WTC11 (cell line): ENCODE measurements around the gene TMEM184A. TPM values are rescaled to one million over a fixed set of nuclear protein-coding genes. Genes with fewer than 3 reads are reported as not detected.

Source experiments
- ATAC-seq: fragments of 200-7000 bp; cut with Tn5 transposase; 2 replicates; pipeline ENCODE4 v1.10.0; 2021; ENCODE audit warnings: mild to moderate bottlenecking, moderate library complexity
- CTCF ChIA-PET: fragments of 300-600 bp; sonication (Branson Sonifier 250); formaldehyde crosslinking; loops from one replicate; lab custom pipeline; 2021; ENCODE audit warnings: antibody characterized with exemption; lab: Charles Lee
- POLR2A ChIA-PET: fragments of 350-600 bp; sonication (Branson Sonifier 250); formaldehyde crosslinking; loops from one replicate; lab custom pipeline; 2021; ENCODE audit warnings: antibody characterized with exemption; lab: Charles Lee
- DNase-seq: peaks from one replicate; pipeline ENCODE4 v3.0.0; 2021; ENCODE audit warnings: low spot score
- H3K27ac Mint-ChIP-seq: 2 replicates; pipeline ENCODE4 v1.8.0; 2021; ENCODE audit warnings: mixed read lengths
- H3K27me3 Mint-ChIP-seq: 2 replicates; pipeline ENCODE4 v1.8.0; 2021; ENCODE audit warnings: low read depth, mild to moderate bottlenecking, moderate library complexity, mixed read lengths
- H3K36me3 Mint-ChIP-seq: 2 replicates; pipeline ENCODE4 v1.8.0; 2021; ENCODE audit warnings: mixed read lengths
- H3K4me1 Mint-ChIP-seq: 2 replicates; pipeline ENCODE4 v1.8.0; 2022; ENCODE audit warnings: mixed read lengths
- H3K4me3 Mint-ChIP-seq: 2 replicates; pipeline ENCODE4 v1.8.0; 2021; ENCODE audit warnings: mild to moderate bottlenecking, moderate library complexity, mixed read lengths
- H3K9me3 Mint-ChIP-seq: 2 replicates; pipeline ENCODE4 v1.8.0; 2021; ENCODE audit warnings: mixed read lengths
- ATF2 ChIP-seq: sonication (generic); formaldehyde crosslinking; IDR thresholded peaks from 2 replicates; pipeline ENCODE4 v1.8.1; 2022; ENCODE audit warnings: low read depth, missing genetic modification reagents, borderline replicate concordance
- CBFB ChIP-seq: sonication (generic); formaldehyde crosslinking; IDR thresholded peaks from 2 replicates; pipeline ENCODE4 v1.8.1; 2022; ENCODE audit warnings: mild to moderate bottlenecking, low read depth, missing genetic modification reagents
- CDX4 ChIP-seq: fragments of 250-450 bp; sonication (Bioruptor Pico); IDR thresholded peaks from 2 replicates; pipeline ENCODE4 v1.9.0; 2021; ENCODE audit warnings: moderate library complexity, mild to moderate bottlenecking, inconsistent platforms, borderline replicate concordance
- E2F1 ChIP-seq: sonication (generic); formaldehyde crosslinking; IDR thresholded peaks from 2 replicates; pipeline ENCODE4 v1.8.0; 2022; ENCODE audit warnings: mild to moderate bottlenecking, missing genetic modification reagents
- E2F5 ChIP-seq: sonication (generic); formaldehyde crosslinking; IDR thresholded peaks from 2 replicates; pipeline ENCODE4 v1.8.1; 2022; ENCODE audit warnings: mild to moderate bottlenecking, moderate library complexity, missing genetic modification reagents
- GRHL2 ChIP-seq: fragments of 250-450 bp; sonication (Bioruptor Pico); IDR thresholded peaks from 2 replicates; pipeline ENCODE4 v1.8.0; 2022; ENCODE audit warnings: mild to moderate bottlenecking, moderate library complexity; ENCODE audit not compliant: insufficient replicate concordance, severe bottlenecking
- HMGA2 ChIP-seq: fragments of 250-450 bp; sonication (Bioruptor Pico); IDR thresholded peaks from 2 replicates; pipeline ENCODE4 v1.4.0; 2021; ENCODE audit warnings: mild to moderate bottlenecking, moderate library complexity
- JAZF1 ChIP-seq: fragments of 250-450 bp; sonication (Bioruptor Pico); IDR thresholded peaks from 2 replicates; pipeline ENCODE4 v1.9.0; 2021; ENCODE audit warnings: moderate library complexity, mild to moderate bottlenecking, inconsistent platforms
- NFATC4 ChIP-seq: fragments of 250-450 bp; sonication (Bioruptor Pico); IDR thresholded peaks from 2 replicates; pipeline ENCODE4 v1.9.0; 2021; ENCODE audit warnings: mild to moderate bottlenecking
- NFE2L1 ChIP-seq: sonication (generic); formaldehyde crosslinking; IDR thresholded peaks from 2 replicates; pipeline ENCODE4 v1.8.1; 2023; ENCODE audit warnings: missing genetic modification reagents
- OVOL2 ChIP-seq: fragments of 250-450 bp; sonication (Bioruptor Pico); IDR thresholded peaks from 2 replicates; pipeline ENCODE4 v1.9.0; 2021; ENCODE audit warnings: mild to moderate bottlenecking, borderline replicate concordance
- PREB ChIP-seq: sonication (generic); formaldehyde crosslinking; IDR thresholded peaks from 2 replicates; pipeline ENCODE4 v1.8.1; 2022; ENCODE audit warnings: mild to moderate bottlenecking, missing genetic modification reagents, moderate library complexity, borderline replicate concordance
- TEAD4 ChIP-seq: sonication (generic); formaldehyde crosslinking; IDR thresholded peaks from 2 replicates; pipeline ENCODE4 v1.8.0; 2022; ENCODE audit warnings: mild to moderate bottlenecking, missing genetic modification reagents
- USF1 ChIP-seq: sonication (generic); formaldehyde crosslinking; IDR thresholded peaks from 2 replicates; pipeline ENCODE4 v1.8.0; 2022; ENCODE audit warnings: mild to moderate bottlenecking, missing genetic modification reagents
- USF2 ChIP-seq: sonication (generic); formaldehyde crosslinking; IDR thresholded peaks from 2 replicates; pipeline ENCODE4 v1.8.1; 2023; ENCODE audit warnings: mild to moderate bottlenecking, missing genetic modification reagents, moderate library complexity
- ZBTB21 ChIP-seq: sonication (generic); formaldehyde crosslinking; IDR thresholded peaks from 2 replicates; pipeline ENCODE4 v1.8.1; 2023; ENCODE audit warnings: mild to moderate bottlenecking, missing genetic modification reagents, borderline replicate concordance
- ZNF232 ChIP-seq: sonication (generic); formaldehyde crosslinking; IDR thresholded peaks from 2 replicates; pipeline ENCODE4 v1.8.0; 2022; ENCODE audit warnings: mild to moderate bottlenecking, missing genetic modification reagents
- ZNF263 ChIP-seq: sonication (generic); formaldehyde crosslinking; IDR thresholded peaks from 2 replicates; pipeline ENCODE4 v1.8.1; 2022; ENCODE audit warnings: low read depth, mild to moderate bottlenecking, moderate library complexity, missing genetic modification reagents
- ZNF671 ChIP-seq: fragments of 250-450 bp; sonication (Bioruptor Pico); IDR thresholded peaks from 2 replicates; pipeline ENCODE4 v1.8.0; 2021; ENCODE audit warnings: mild to moderate bottlenecking
- total RNA-seq: library from RNA; stranded (reverse); gene quantifications from 3 replicates; pipeline ENCODE4 v1.2.3, GENCODE V29; 2021

TMEM184A gene
- total RNA-seq, 1 experiment from 2014 or later: 1.4 TPM

- DNase-seq (no peak), ATAC-seq (no peak)
- TF ChIP-seq ZBTB21 (CRISPR knock-in tag) (no peak), USF1 (no peak), CBFB (CRISPR knock-in tag) (no peak), OVOL2 (CRISPR knock-in tag) (no peak), ZNF671 (no peak), PREB (CRISPR knock-in tag) (no peak), CDX4 (CRISPR knock-in tag) (no peak), HMGA2 (CRISPR knock-in tag) (no peak), NFATC4 (CRISPR knock-in tag) (no peak), ATF2 (no peak), ZNF232 (CRISPR knock-in tag) (no peak), JAZF1 (CRISPR knock-in tag) (no peak), ZNF263 (CRISPR knock-in tag) (no peak), TEAD4 (CRISPR knock-in tag) (no peak), GRHL2 (CRISPR knock-in tag) (no peak), E2F5 (CRISPR knock-in tag) (no peak), NFE2L1 (CRISPR knock-in tag) (no peak), USF2 (no peak), E2F1 (CRISPR knock-in tag) (no peak)
- ChIA-PET POLR2A (no interaction called here), CTCF (no interaction called here)
- Mint-ChIP-seq H3K27me3 (no peaks in the 10 kb centered on the region; the same call in 1 of the 2 replicates), H3K9me3 (peaks cover 16% of the 10 kb centered on the region), H3K4me1 (no peaks in the 10 kb centered on the region), H3K27ac (no peak overlapping the region), H3K4me3 (no peak overlapping the region), H3K36me3 (peaks cover 11% of the 10 kb centered on the region)
Measured at GRCh38 chr7:1586827-1587705, 31.1 kb upstream of the TMEM184A start.
